ENCODE measurements around the gene KCNC4.

- no peak for TF ChIP-seq CTCF (IDR thresholded peaks at IDR 0.05)
- TF ChIP-seq POLR2A (IDR thresholded peaks at IDR 0.05), result no peak
These were observed 9.9 kb upstream of the KCNC4 start for GRCh38 chr1:110200190-110200589.

Measured in ovary (tissue), 3 donors.